Measurements from ENCODE around the gene KRT8. TPM values are rescaled to one million over a fixed set of nuclear protein-coding genes. Genes with fewer than 3 reads are reported as not detected.
A peak's percentile ranks its signal among the peaks of the same experiment; 100 is the strongest.

KRT8 gene
- total and polyA plus RNA-seq, 2 of the 13 experiments (the other 11 are each of a cell fraction or from before 2014, with no cell fraction given): 498 to 718 TPM

DNA sequence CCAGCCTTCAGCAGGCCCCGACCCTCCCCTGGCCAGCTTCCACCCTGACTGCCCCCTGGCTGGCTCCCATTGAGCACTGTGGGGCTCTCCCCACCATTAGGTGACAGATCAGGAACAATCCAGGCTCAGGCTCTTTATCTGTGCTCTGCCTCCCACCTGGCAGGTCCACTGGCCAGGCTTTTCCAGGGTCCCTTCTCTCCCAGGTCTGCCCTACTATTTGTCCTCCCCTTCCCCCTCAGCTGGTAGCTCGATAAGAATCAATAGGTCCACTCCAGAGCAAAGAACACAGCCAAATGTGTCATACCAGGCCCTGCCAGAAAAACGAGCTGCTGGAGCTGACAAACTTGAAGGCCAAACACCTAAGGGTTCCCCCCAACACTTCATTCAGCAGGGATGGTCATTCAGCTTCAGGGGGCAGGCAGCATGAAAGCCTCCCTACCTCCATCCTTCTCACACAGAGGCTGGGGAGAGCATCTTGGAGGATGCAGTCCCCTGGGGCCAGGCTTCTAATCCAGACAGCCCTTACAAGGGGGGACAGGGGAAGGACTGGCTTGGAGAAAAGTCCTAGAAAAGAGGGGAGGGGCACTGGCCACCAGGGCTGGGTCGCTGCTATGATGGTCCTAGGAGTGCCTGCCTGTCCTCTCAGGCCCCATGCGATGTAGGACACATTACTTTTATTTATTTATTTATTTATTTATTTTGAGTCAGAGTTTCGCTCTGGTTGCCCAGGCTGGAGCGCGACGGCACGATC is 42.1 kb upstream of the KRT8 start (continued):
- peak; percentile 58; the same call in 1 of the 2 replicates for TF ChIP-seq ZNF292 (CRISPR knock-in tag; IDR thresholded peaks at IDR 0.05; ENCODE audit: borderline replicate concordance, low read depth)
- TF ChIP-seq SMAD3 (CRISPR knock-in tag; IDR thresholded peaks at IDR 0.05): no peak
- peak; percentile 24; the same call in 1 of the 2 replicates for TF ChIP-seq ZNF564 (CRISPR knock-in tag; IDR thresholded peaks at IDR 0.05)
- TF ChIP-seq, protein P1, sequence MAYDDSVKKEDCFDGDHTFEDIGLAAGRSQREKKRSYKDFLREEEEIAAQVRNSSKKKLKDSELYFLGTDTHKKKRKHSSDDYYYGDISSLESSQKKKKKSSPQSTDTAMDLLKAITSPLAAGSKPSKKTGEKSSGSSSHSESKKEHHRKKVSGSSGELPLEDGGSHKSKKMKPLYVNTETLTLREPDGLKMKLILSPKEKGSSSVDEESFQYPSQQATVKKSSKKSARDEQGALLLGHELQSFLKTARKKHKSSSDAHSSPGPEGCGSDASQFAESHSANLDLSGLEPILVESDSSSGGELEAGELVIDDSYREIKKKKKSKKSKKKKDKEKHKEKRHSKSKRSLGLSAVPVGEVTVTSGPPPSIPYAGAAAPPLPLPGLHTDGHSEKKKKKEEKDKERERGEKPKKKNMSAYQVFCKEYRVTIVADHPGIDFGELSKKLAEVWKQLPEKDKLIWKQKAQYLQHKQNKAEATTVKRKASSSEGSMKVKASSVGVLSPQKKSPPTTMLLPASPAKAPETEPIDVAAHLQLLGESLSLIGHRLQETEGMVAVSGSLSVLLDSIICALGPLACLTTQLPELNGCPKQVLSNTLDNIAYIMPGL (CRISPR knock-in tag; IDR thresholded peaks at IDR 0.05; ENCODE audit: borderline replicate concordance in 1 of 2, low read depth in 1 of 2): peak in 1 of 2 experiments; percentile 16; a peak in 1 of 4 replicates
- TF ChIP-seq ZBTB7A (CRISPR knock-in tag; IDR thresholded peaks at IDR 0.05): peak; percentile 39; the same call in 1 of the 2 replicates
- TF ChIP-seq ZNF557 (CRISPR knock-in tag; IDR thresholded peaks at IDR 0.05): 0 out of 2 replicates have a peak, but pooled peaks have one; percentile 31
- peak; percentile 43; the same call in 1 of the 2 replicates for TF ChIP-seq AKAP8 (CRISPR knock-in tag; IDR thresholded peaks at IDR 0.05)
- TF ChIP-seq ZFX (CRISPR knock-in tag; IDR thresholded peaks at IDR 0.05; ENCODE audit: low read depth): peak; percentile 57
- TF ChIP-seq, protein P2, sequence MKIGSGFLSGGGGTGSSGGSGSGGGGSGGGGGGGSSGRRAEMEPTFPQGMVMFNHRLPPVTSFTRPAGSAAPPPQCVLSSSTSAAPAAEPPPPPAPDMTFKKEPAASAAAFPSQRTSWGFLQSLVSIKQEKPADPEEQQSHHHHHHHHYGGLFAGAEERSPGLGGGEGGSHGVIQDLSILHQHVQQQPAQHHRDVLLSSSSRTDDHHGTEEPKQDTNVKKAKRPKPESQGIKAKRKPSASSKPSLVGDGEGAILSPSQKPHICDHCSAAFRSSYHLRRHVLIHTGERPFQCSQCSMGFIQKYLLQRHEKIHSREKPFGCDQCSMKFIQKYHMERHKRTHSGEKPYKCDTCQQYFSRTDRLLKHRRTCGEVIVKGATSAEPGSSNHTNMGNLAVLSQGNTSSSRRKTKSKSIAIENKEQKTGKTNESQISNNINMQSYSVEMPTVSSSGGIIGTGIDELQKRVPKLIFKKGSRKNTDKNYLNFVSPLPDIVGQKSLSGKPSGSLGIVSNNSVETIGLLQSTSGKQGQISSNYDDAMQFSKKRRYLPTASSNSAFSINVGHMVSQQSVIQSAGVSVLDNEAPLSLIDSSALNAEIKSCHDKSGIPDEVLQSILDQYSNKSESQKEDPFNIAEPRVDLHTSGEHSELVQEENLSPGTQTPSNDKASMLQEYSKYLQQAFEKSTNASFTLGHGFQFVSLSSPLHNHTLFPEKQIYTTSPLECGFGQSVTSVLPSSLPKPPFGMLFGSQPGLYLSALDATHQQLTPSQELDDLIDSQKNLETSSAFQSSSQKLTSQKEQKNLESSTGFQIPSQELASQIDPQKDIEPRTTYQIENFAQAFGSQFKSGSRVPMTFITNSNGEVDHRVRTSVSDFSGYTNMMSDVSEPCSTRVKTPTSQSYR (CRISPR knock-in tag; IDR thresholded peaks at IDR 0.05; ENCODE audit: borderline replicate concordance): peak; percentile 88; the same call in 1 of the 2 replicates
- peak; percentile 22 for TF ChIP-seq XRCC5 (optimal IDR thresholded peaks at IDR 0.05; ENCODE audit: low read length)
- TF ChIP-seq ZNF432 (CRISPR knock-in tag; IDR thresholded peaks at IDR 0.05; ENCODE audit: borderline replicate concordance): no peak
- TF ChIP-seq, protein P3, sequence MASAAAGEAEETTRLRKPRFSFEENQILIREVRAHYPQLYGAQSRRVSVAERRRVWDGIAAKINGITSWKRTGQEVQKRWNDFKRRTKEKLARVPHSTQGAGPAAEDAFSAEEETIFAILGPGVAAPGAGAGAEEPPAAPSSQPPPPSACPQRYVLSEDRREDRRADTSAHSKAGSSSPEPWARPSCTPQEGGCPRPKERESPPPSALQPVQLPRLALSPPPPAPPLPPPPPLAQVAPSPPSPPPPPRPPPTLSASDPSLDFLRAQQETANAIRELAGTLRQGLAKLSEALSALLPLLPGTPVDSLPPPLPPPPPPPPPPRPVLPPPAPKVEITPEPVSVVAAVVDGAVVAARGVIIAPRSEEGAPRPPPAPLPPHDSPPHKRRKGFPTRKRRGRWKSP (CRISPR knock-in tag; IDR thresholded peaks at IDR 0.05): 0 out of 2 replicates have a peak, but pooled peaks have one; percentile 21
- peak; percentile 40; the same call in 1 of the 2 replicates for TF ChIP-seq NFKB2 (CRISPR knock-in tag; IDR thresholded peaks at IDR 0.05; ENCODE audit: borderline replicate concordance)
- TF ChIP-seq ZMYM4 (CRISPR knock-in tag; IDR thresholded peaks at IDR 0.05): peak; percentile 39; the same call in 1 of the 2 replicates
- TF ChIP-seq, protein P4, sequence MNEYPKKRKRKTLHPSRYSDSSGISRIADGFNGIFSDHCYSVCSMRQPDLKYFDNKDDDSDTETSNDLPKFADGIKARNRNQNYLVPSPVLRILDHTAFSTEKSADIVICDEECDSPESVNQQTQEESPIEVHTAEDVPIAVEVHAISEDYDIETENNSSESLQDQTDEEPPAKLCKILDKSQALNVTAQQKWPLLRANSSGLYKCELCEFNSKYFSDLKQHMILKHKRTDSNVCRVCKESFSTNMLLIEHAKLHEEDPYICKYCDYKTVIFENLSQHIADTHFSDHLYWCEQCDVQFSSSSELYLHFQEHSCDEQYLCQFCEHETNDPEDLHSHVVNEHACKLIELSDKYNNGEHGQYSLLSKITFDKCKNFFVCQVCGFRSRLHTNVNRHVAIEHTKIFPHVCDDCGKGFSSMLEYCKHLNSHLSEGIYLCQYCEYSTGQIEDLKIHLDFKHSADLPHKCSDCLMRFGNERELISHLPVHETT (CRISPR knock-in tag; conservative IDR thresholded peaks at IDR 0.05): no peak
- TF ChIP-seq, protein P5, sequence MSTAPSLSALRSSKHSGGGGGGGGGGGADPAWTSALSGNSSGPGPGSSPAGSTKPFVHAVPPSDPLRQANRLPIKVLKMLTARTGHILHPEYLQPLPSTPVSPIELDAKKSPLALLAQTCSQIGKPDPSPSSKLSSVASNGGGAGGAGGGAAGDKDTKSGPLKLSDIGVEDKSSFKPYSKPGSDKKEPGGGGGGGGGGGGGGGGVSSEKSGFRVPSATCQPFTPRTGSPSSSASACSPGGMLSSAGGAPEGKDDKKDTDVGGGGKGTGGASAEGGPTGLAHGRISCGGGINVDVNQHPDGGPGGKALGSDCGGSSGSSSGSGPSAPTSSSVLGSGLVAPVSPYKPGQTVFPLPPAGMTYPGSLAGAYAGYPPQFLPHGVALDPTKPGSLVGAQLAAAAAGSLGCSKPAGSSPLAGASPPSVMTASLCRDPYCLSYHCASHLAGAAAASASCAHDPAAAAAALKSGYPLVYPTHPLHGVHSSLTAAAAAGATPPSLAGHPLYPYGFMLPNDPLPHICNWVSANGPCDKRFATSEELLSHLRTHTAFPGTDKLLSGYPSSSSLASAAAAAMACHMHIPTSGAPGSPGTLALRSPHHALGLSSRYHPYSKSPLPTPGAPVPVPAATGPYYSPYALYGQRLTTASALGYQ (CRISPR knock-in tag; IDR thresholded peaks at IDR 0.05): peak; percentile 39; the same call in 1 of the 2 replicates
- 0 out of 2 replicates have a peak, but pooled peaks have one; percentile 41 for TF ChIP-seq TBX2 (CRISPR knock-in tag; IDR thresholded peaks at IDR 0.05; ENCODE audit: borderline replicate concordance)
